22Rv1 (cell line): ENCODE measurements around the gene KRT71.

ENCODE experiments used
- H3K27ac ChIP-seq: fragments of 450-650 bp; 2 replicates; pipeline ENCODE4 v1.5.1; 2017
- ZFX ChIP-seq: fragments of 450-650 bp; IDR thresholded peaks from 2 replicates; pipeline ENCODE4 v1.6.1; 2017; ENCODE audit warnings: antibody characterized with exemption, borderline replicate concordance
- TF ChIP-seq, protein P1 (sequence below): fragments of 450-650 bp; IDR thresholded peaks from 2 replicates; pipeline ENCODE4 v1.5.1; 2017; ENCODE audit warnings: mild to moderate bottlenecking

The KRT71 gene

DNA sequence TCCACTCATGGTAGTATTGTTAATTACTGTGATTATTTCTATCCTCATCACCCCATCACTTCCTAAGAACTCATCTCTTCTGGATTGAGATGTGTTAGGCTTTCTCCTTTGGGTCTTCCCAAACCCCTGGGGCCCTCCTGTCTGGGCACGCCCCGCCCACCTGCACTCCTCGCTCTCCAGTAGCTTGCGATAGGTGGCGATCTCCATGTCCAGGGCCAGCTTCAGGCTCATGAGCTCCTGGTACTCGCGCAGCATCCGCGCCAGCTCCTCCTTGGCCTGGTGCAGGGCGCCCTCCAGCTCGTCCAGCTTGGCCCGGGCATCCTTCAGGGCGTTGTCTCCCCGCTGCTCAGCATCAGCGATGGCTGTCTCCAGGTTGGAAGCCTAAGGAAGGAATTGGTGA lies 6.8 kb downstream of the KRT71 start:
- H3K27ac ChIP-seq: no peak overlapping the region
- TF ChIP-seq, protein P1, sequence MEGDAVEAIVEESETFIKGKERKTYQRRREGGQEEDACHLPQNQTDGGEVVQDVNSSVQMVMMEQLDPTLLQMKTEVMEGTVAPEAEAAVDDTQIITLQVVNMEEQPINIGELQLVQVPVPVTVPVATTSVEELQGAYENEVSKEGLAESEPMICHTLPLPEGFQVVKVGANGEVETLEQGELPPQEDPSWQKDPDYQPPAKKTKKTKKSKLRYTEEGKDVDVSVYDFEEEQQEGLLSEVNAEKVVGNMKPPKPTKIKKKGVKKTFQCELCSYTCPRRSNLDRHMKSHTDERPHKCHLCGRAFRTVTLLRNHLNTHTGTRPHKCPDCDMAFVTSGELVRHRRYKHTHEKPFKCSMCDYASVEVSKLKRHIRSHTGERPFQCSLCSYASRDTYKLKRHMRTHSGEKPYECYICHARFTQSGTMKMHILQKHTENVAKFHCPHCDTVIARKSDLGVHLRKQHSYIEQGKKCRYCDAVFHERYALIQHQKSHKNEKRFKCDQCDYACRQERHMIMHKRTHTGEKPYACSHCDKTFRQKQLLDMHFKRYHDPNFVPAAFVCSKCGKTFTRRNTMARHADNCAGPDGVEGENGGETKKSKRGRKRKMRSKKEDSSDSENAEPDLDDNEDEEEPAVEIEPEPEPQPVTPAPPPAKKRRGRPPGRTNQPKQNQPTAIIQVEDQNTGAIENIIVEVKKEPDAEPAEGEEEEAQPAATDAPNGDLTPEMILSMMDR: peak; percentile 44
- no peak for TF ChIP-seq ZFX

DNA sequence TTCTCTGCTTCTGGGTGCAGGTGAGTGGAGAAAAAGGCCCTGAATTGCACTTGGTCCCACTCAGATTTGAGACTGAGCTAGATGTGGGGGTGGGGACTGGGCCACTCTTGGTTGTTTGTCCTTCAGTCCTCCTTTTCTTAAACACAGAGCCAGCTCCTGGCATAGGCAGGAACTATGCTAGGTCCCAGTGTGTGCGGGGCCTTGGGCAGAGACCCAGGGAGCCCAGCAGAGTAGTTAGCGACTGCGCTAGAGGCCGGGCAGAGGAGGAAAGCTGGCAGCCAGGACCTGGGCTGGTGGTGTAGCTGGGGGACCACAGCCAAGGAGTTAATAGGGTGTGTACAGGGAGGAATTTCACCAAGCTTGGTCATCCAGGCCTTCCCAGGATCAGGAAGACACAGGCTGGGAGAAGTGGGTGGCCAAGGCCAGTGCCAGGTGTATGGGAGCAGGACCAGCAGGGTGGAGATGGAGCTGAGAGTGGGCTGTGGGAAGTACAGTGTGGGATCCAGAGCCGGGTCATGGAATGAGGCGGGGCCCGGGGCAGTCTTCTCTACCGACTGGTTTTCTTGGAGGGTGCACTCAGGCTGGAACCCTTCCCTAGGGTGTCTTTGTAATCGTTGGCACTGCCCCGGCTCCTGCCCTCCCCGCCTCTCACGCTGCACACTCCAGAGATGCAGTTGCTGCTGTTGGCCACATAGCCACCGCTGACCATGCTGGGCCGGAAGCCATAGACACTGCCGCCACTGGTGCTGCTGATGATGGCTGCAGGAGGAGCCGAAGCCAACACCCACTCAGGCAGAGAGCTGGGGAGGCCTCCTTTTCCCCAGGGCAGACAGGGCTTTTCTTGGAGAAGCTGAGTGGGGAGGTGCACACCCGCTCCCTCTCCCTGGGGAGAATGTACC lies 8.7 kb downstream of the KRT71 start:
- TF ChIP-seq, protein P1: no peak
- TF ChIP-seq ZFX: no peak
- no peak overlapping the region for H3K27ac ChIP-seq

DNA sequence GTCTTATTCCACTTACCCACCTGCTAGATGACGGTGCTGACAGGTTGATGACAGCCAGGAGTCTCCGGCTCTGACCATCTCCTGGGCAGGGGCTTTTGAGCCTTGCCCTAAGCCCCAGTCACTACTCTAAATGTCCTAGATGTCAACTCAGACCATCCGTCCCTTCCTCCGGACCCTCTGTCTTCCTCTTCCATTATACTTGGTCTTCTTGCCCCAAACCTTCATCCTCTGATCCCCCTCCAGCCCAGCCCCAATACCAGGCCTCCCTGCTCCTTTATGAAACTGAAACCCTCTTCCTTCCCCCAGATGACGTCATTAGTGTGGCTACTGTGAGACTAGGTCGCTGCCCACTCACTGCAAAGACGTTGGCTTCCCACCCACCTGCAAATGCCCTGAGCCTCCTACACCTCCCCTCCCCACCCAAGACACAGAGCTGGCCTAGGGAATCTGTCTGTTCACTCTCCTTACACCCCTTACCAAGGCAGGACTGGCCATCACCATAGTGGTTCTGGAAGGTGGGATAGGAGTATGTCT lies 10.1 kb downstream of the KRT71 start:
- H3K27ac ChIP-seq: no peak overlapping the region
- TF ChIP-seq ZFX: no peak
- TF ChIP-seq, protein P1: no peak

DNA sequence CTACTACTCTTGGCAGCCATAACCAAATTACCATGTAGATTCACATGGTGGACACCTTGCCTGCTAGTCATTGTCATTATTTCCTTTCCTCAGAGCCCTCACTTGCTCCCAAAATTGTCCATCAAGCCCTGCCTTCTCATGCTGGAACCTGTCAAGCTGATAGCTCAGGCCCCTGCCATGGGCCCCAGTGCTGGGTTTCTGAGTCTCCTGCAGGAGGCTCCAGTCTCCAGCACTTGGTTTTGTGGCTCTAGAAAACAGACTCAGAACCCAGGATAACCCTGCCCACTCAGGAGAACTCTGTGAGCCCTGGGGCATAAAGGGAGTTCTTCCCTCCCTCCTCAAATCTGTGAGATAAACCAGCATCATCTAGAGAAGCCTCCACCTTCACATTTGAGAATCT lies 10.8 kb downstream of the KRT71 start:
- TF ChIP-seq, protein P1: no peak
- TF ChIP-seq ZFX: no peak
- no peak overlapping the region for H3K27ac ChIP-seq

DNA sequence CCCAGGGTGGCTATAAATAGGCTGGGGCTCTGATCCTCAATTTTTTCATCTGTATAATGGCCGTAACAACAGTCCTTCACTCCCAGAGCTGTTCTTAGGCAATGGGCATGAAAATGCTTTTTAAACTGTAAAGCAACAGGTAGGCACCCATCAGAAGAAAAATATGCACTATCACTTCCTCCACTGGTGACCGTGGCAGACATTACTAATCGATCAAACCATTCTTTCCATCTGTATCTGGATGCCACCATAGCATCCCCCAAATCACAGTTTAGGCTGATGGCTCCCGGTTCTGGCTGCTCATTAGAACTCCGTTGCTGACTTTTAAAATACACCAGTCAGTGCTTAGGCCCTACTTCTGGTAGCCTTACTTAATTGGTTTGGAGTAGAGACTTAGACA lies 11.2 kb downstream of the KRT71 start:
- TF ChIP-seq ZFX: no peak
- TF ChIP-seq, protein P1: no peak
- H3K27ac ChIP-seq: no peak overlapping the region

DNA sequence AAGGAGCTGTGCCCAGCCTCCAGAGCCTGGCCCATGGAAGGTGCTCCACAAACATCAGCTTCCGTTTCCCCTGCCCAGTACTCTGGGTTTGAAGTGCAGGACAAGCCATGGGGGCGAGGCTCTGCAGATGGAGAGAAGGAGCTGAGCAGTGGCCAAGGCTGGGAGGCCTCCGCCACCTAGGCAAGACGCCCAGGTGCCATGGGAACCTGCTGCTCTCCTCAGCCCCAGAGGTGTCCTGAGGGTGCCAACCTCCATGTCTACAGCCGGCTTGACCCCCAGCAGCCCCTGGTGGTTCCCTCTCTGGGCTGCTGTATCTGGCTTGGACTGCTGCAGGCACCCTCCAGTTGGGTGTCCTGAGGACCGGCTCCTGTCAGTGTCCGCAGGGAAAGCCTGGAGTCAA lies 12.4 kb downstream of the KRT71 start:
- no peak for TF ChIP-seq ZFX
- TF ChIP-seq, protein P1: no peak

DNA sequence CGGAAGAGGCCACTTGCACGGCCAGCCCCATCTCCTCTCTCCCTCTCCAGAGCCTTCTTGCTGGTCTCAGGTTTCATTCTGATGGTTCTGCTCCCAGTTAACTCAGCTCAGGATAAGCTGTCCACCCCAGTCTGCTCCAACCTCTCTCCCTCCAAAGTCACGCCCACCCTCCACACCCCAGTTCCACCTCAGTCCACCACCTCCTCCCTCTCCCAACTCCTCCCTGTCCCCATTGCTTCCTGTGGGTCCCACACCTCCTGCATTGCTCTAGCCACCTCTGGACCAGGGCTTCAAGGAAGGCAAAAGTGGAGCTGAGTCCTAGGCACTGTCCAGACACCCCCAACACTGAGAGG lies 13.1 kb downstream of the KRT71 start:
- TF ChIP-seq, protein P1: no peak
- no peak for TF ChIP-seq ZFX
- no peak overlapping the region for H3K27ac ChIP-seq

More for the DNA sequence above, 12.4 kb downstream of the KRT71 start:
- H3K27ac ChIP-seq: no peak overlapping the region
